SK-N-SH (cell line): ENCODE measurements around the gene DNAJB9. TPM values are rescaled to one million over a fixed set of nuclear protein-coding genes. Genes with fewer than 3 reads are reported as not detected.

Experiments
- CTCF ChIP-seq: fragments of 200-600 bp; sonication (generic); IDR thresholded peaks from 2 replicates; pipeline ENCODE4 v1.6.1; 2017; ENCODE audit warnings: antibody characterized with exemption, mild to moderate bottlenecking, moderate library complexity
- ELF1 ChIP-seq: IDR thresholded peaks from 2 replicates; pipeline ENCODE4 v1.4.0; 2012
- EZH2phosphoT487 ChIP-seq: fragments of 200-600 bp; sonication (generic); IDR thresholded peaks from 2 replicates; pipeline ENCODE4 v1.6.1; 2017; ENCODE audit warnings: low read depth, mixed run types, mild to moderate bottlenecking, antibody characterized with exemption, moderate library complexity, borderline replicate concordance
- FOXM1 ChIP-seq: IDR thresholded peaks from 2 replicates; pipeline ENCODE4 v1.4.0; 2012; ENCODE audit warnings: low read depth, mild to moderate bottlenecking
- GABPA ChIP-seq: IDR thresholded peaks from 2 replicates; pipeline ENCODE4 v1.4.0; 2012; ENCODE audit warnings: low read depth, mild to moderate bottlenecking
- IRF3 ChIP-seq: fragments of 150-350 bp; IDR thresholded peaks from 2 replicates; pipeline ENCODE4 v1.6.1; 2016; ENCODE audit warnings: mild to moderate bottlenecking, low read depth, low read length
- MAX ChIP-seq: IDR thresholded peaks from 2 replicates; pipeline ENCODE4 v1.4.0; 2012; ENCODE audit warnings: low read depth
- MEF2A ChIP-seq: IDR thresholded peaks from 2 replicates; pipeline ENCODE4 v1.4.0; 2012; ENCODE audit warnings: low read depth, borderline replicate concordance
- NRF1 ChIP-seq: IDR thresholded peaks from 2 replicates; pipeline ENCODE4 v1.6.1; 2012; ENCODE audit warnings: low read depth, mild to moderate bottlenecking, low read length
- PBX3 ChIP-seq: IDR thresholded peaks from 2 replicates; pipeline ENCODE4; 2012
- RAD21 ChIP-seq: IDR thresholded peaks from 2 replicates; pipeline ENCODE4 v1.6.1; 2012; ENCODE audit warnings: mild to moderate bottlenecking, low read length
- RFX5 ChIP-seq: IDR thresholded peaks from 2 replicates; pipeline ENCODE4 v1.6.1; 2012; ENCODE audit warnings: mild to moderate bottlenecking, improper control_type of control experiment, low read length
- RXRA ChIP-seq: IDR thresholded peaks from 2 replicates; pipeline ENCODE4 v1.4.0; 2012; ENCODE audit warnings: low read depth, mild to moderate bottlenecking, borderline replicate concordance
- SMC3 ChIP-seq: IDR thresholded peaks from 2 replicates; pipeline ENCODE4 v1.6.1; 2012; ENCODE audit warnings: low read depth, low read length, improper control_type of control experiment
- TAF1 ChIP-seq: IDR thresholded peaks from 2 replicates; pipeline ENCODE4 v1.6.1; 2012; ENCODE audit warnings: low read depth, mild to moderate bottlenecking, low read length, moderate library complexity, borderline replicate concordance
- TCF12 ChIP-seq: IDR thresholded peaks from 2 replicates; pipeline ENCODE4 v1.4.0; 2012
- TEAD4 ChIP-seq: IDR thresholded peaks from 2 replicates; pipeline ENCODE4 v1.4.0; 2012; ENCODE audit warnings: mild to moderate bottlenecking, borderline replicate concordance; ENCODE audit not compliant: insufficient read depth
- USF1 ChIP-seq: IDR thresholded peaks from 2 replicates; pipeline ENCODE4 v1.4.0; 2012; ENCODE audit warnings: low read depth, borderline replicate concordance
- USF2 ChIP-seq: fragments of 150-350 bp; IDR thresholded peaks from 2 replicates; pipeline ENCODE4 v1.6.1; 2017; ENCODE audit warnings: antibody characterized with exemption, low read length, low read depth, borderline replicate concordance
- YY1 ChIP-seq: IDR thresholded peaks from 2 replicates; pipeline ENCODE4 v1.4.0; 2012; ENCODE audit warnings: low read depth, mild to moderate bottlenecking
- ZBTB33 ChIP-seq: IDR thresholded peaks from 2 replicates; pipeline ENCODE4 v1.4.0; 2012; ENCODE audit warnings: low read depth, borderline replicate concordance
- polyA plus RNA-seq, 3 experiments: library from polyadenylated mRNA; depleted of rRNA; stranded (reverse); fragments of >200 nt; gene quantifications; 2 replicates each; pipeline ENCODE4 v1.2.3, GENCODE V29; 2012

Gene DNAJB9
- polyA plus RNA-seq, 1 of the 3 experiments (the other 2 are of a cell fraction), result 6.6 TPM

- TF ChIP-seq USF1 (peak; percentile 47; the same call in 1 of the 2 replicates), RAD21 (0 out of 2 replicates have a peak, but pooled peaks have one; percentile 13), CTCF (no peak), SMC3 (no peak; the same call in 1 of the 2 replicates), TCF12 (no peak), TAF1 (peak; percentile 83), IRF3 (peak; percentile 24; the same call in 1 of the 2 replicates), FOXM1 (no peak), MEF2A (no peak), ZBTB33 (no peak), GABPA (peak; percentile 85), EZH2phosphoT487 (no peak), ELF1 (peak; percentile 66), YY1 (no peak), USF2 (no peak), RXRA (no peak), PBX3 (peak; percentile 98), MAX (peak; percentile 85), RFX5 (peak; percentile 66), NRF1 (peak; percentile 83), TEAD4 (no peak)
- TF ChIP-seq, all 33 proteins: peak for 17
These were observed 43.5 kb upstream of the DNAJB9 start, which contains the start of gene PNPLA8 (continued) for GRCh38 chr7:108525985-108526767.
